Measurements from ENCODE around the gene PRM2. TPM values are rescaled to one million over a fixed set of nuclear protein-coding genes. Genes with fewer than 3 reads are reported as not detected.
A peak's percentile ranks its signal among the peaks of the same experiment; 100 is the strongest.

The PRM2 gene
- total and polyA plus RNA-seq, 2 of the 8 experiments (the other 6 are each of a cell fraction or from before 2014, with no cell fraction given) = not detected

DNA sequence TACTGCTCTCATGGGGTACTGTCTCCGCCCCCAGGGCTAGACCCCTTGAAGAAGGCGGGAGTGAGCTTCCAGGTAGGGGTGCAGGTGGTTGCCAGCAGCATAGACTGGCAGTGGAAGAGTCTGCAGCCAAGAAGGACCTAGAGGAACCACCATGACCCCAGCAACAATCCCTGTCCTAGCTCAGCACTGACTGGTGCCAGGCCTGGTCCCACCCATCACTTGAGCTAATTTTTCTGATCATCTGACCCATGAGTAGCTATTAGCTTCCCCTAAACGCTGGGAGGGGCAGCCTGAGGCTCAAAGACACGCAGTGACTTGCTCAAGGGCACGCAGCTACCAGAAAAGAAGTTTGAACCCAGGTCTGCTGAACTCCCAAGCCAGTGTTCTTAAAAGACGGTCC is 3.8 kb downstream of the PRM2 start:
- 88% methylated on average over 6 of the region's 6 CpGs; no CpG with 5 or more reads in 1 of the 2 experiments for WGBS, 2 experiments (ENCODE audit: extremely low coverage in 1 of 2, insufficient coverage in 1 of 2, insufficient read length in 1 of 2, insufficient replicate concordance in 2 of 2, low coverage in 1 of 2, low lambda C conversion rate in 2 of 2, missing lambda C conversion rate in 1 of 2)
- POLR2A ChIA-PET (ENCODE audit: partially characterized antibody) = interaction anchor here (0.6 to 2.7 kb wide), 3 partner anchors 12 to 36 kb away, joined by 3 to 11 read pairs (median 3); no protein-coding TSS in a partner anchor

More for the DNA sequence above, 3.8 kb downstream of the PRM2 start:
- Histone ChIP-seq H3K23me2 (ENCODE audit: low read depth, low read length) (no peaks in the 10 kb centered on the region; the same call in 1 of the 2 replicates), H3K18ac (ENCODE audit: extremely low read depth, low read length) (no peak overlapping the region), H2BK12ac (ENCODE audit: low read depth, low read length) (peak overlapping the region; percentile 27; the same call in 1 of the 2 replicates), H3K27ac (ENCODE audit: low read depth, low read length) (no peak overlapping the region), H4K20me1 (replicated peaks in 1 of 2; ENCODE audit: control insufficient read depth in 1 of 2, insufficient read depth in 2 of 2, low read length in 2 of 2) (no peaks in the 10 kb centered on the region), H2BK120ac (replicated peaks; ENCODE audit: low read depth, low read length) (no peak overlapping the region), H2BK5ac (ENCODE audit: low read depth, low read length) (peak overlapping the region; percentile 52; the same call in 1 of the 2 replicates), H2BK20ac (ENCODE audit: low read length) (no peak overlapping the region; the same call in 1 of the 2 replicates), H4K91ac (replicated peaks; ENCODE audit: insufficient read length, low read length) (no peak overlapping the region), H3K4me3 (ENCODE audit: extremely low read depth in 1 of 4, insufficient read depth in 2 of 4, low read depth in 3 of 4, low read length in 4 of 4) (no peak overlapping the region), H3K9ac (replicated peaks in 1 of 4; ENCODE audit: extremely low read depth in 1 of 4, low read depth in 3 of 4, low read length in 3 of 4) (no peak overlapping the region), H3K23ac (ENCODE audit: insufficient read length) (no peak overlapping the region), H3K79me1 (ENCODE audit: low read depth, low read length) (no peaks in the 10 kb centered on the region), H2AK5ac (ENCODE audit: low read depth, low read length) (peak overlapping the region; percentile 8; the same call in 1 of the 2 replicates), H3K27me3 (replicated peaks in 1 of 4; ENCODE audit: control insufficient read depth in 3 of 4, extremely low read depth in 1 of 4, insufficient read depth in 3 of 4, low read length in 3 of 4) (no peaks in the 10 kb centered on the region), H2AFZ (ENCODE audit: low read length) (peak overlapping the region; percentile 37; the same call in 1 of the 2 replicates), H3K4me1 (replicated peaks in 1 of 4; ENCODE audit: control insufficient read depth in 3 of 4, insufficient read depth in 4 of 4, low read length in 3 of 4) (peaks cover 0 to 5% (median 0%) of the 10 kb centered on the region in 4 experiments; a peak in 2 of 7 replicates), H4K8ac (ENCODE audit: extremely low read depth, insufficient read depth, low read length) (peak overlapping the region; percentile 41; the same call in 1 of the 2 replicates), H3K56ac (replicated peaks; ENCODE audit: insufficient read length, low read depth, low read length) (no peak overlapping the region), H3K36me3 (ENCODE audit: control insufficient read depth in 2 of 4, insufficient read depth in 4 of 4, low read length in 3 of 4) (no peaks in the 10 kb centered on the region), H4K5ac (ENCODE audit: insufficient read length, low read depth, low read length) (no peak overlapping the region), H3K9me3 (ENCODE audit: insufficient read depth in 2 of 2, low read depth in 1 of 2, low read length in 1 of 2) (no peaks in the 10 kb centered on the region), H3K4me2 (ENCODE audit: insufficient read depth in 1 of 2, low read depth in 2 of 2, low read length in 2 of 2) (no peak overlapping the region), H3K79me2 (ENCODE audit: control insufficient read depth in 1 of 2, insufficient read depth in 2 of 2, low read length in 2 of 2) (no peaks in the 10 kb centered on the region), H3K4ac (replicated peaks; ENCODE audit: insufficient read length, low read depth, low read length) (no peak overlapping the region), H2BK15ac (ENCODE audit: low read length) (0 out of 2 replicates have a peak overlapping the region, but pooled peaks have one; percentile 61), H3K14ac (ENCODE audit: insufficient read length) (no peak overlapping the region)
- FAIRE-seq (no peak), DNase-seq (ENCODE audit: low read depth in 1 of 2, low spot score in 2 of 2) (no peak)
- TF ChIP-seq E2F6 (IDR thresholded peaks at IDR 0.05) (0 out of 2 replicates have a peak, but pooled peaks have one; percentile 44), TEAD4 (IDR thresholded peaks at IDR 0.05; ENCODE audit: low read depth, low read length) (no peak)
- CTCF ChIA-PET (ENCODE audit: partially characterized antibody) = interaction anchor here (0.6 to 8.1 kb wide), 5 partner anchors 11 to 184 kb away, joined by 3 to 79 read pairs (median 3); partner anchors contain the start of gene SOCS1

Data from H1 (cell line).